ENCODE results near the gene ACVR1. TPM values are rescaled to one million over a fixed set of nuclear protein-coding genes. Genes with fewer than 3 reads are reported as not detected.

The ACVR1 gene
- total RNA-seq, 1 donor from 2014 or later = 4.4 TPM

- CTCF ChIA-PET = no interaction called here
- H3K4me1 Mint-ChIP-seq = peaks cover 13% of the 10 kb centered on the region
- intact Hi-C loops (cut with micrococcal nuclease) = loop anchor here (10.0 kb wide), 4 partner anchors 323 to 1843 kb away; partner anchors contain the start of gene MARCHF7
Observed at GRCh38 chr2:157871415-157871814, 4.7 kb downstream of the ACVR1 start.

GRCh38 chr2:157868993-157869392 is 7.1 kb downstream of the ACVR1 start:
- ATAC-seq (ENCODE audit: low read depth) = no peak
- Mint-ChIP-seq H3K9me3 (no peaks in the 10 kb centered on the region), H3K36me3 (ENCODE audit: low read depth) (no peaks in the 10 kb centered on the region), H3K4me1 (peaks cover 2% of the 10 kb centered on the region), H3K4me3 (no peak overlapping the region), H3K27me3 (no peaks in the 10 kb centered on the region), H3K27ac (no peak overlapping the region)
- no peak for DNase-seq
- CTCF ChIA-PET = no interaction called here
- TF ChIP-seq CTCF (IDR thresholded peaks at IDR 0.05) = no peak
- intact Hi-C loops (cut with micrococcal nuclease) = no loop called here
- POLR2A ChIA-PET = no interaction called here

More at GRCh38 chr2:157871415-157871814, 4.7 kb downstream of the ACVR1 start:
- TF ChIP-seq CTCF (IDR thresholded peaks at IDR 0.05) = no peak
- Mint-ChIP-seq H3K4me3 (no peak overlapping the region), H3K9me3 (no peaks in the 10 kb centered on the region), H3K36me3 (ENCODE audit: low read depth) (peaks cover 4% of the 10 kb centered on the region), H3K27me3 (no peaks in the 10 kb centered on the region), H3K27ac (no peak overlapping the region)
- POLR2A ChIA-PET = no interaction called here
- ATAC-seq (ENCODE audit: low read depth) = no peak
- no peak for DNase-seq

GRCh38 chr2:157867703-157868102 is 8.4 kb downstream of the ACVR1 start:
- no peaks in the 10 kb centered on the region for H3K9me3 Mint-ChIP-seq
- no peak for TF ChIP-seq CTCF (IDR thresholded peaks at IDR 0.05)
- ATAC-seq (ENCODE audit: low read depth) (no peak), DNase-seq (no peak)
- ChIA-PET CTCF (no interaction called here), POLR2A (no interaction called here)
- intact Hi-C loops (cut with micrococcal nuclease) = no loop called here
- H3K4me3 Mint-ChIP-seq = no peak overlapping the region
- no peaks in the 10 kb centered on the region for H3K27me3 Mint-ChIP-seq
- no peak overlapping the region for H3K27ac Mint-ChIP-seq
- H3K36me3 Mint-ChIP-seq (ENCODE audit: low read depth) = no peaks in the 10 kb centered on the region
- H3K4me1 Mint-ChIP-seq = no peaks in the 10 kb centered on the region

GRCh38 chr2:157866666-157867642 is 9.2 kb downstream of the ACVR1 start:
- ChIA-PET CTCF (no interaction called here), POLR2A (no interaction called here)
- Mint-ChIP-seq H3K9me3 (no peaks in the 10 kb centered on the region), H3K4me1 (no peaks in the 10 kb centered on the region), H3K27ac (no peak overlapping the region), H3K27me3 (no peaks in the 10 kb centered on the region), H3K4me3 (no peak overlapping the region), H3K36me3 (ENCODE audit: low read depth) (no peaks in the 10 kb centered on the region)
- no peak for ATAC-seq (ENCODE audit: low read depth)
- TF ChIP-seq CTCF (IDR thresholded peaks at IDR 0.05) = no peak
- DNase-seq = no peak
- intact Hi-C loops (cut with micrococcal nuclease) = no loop called here

- intact Hi-C loops (cut with micrococcal nuclease) = no loop called here
- Mint-ChIP-seq H3K4me3 (no peak overlapping the region), H3K27me3 (no peaks in the 10 kb centered on the region), H3K36me3 (ENCODE audit: low read depth) (no peaks in the 10 kb centered on the region), H3K4me1 (no peaks in the 10 kb centered on the region), H3K9me3 (no peaks in the 10 kb centered on the region), H3K27ac (no peak overlapping the region)
- ATAC-seq (ENCODE audit: low read depth) (no peak), DNase-seq (no peak)
- CTCF ChIA-PET = no interaction called here
- POLR2A ChIA-PET = no interaction called here
- no peak for TF ChIP-seq CTCF (IDR thresholded peaks at IDR 0.05)
Observed at GRCh38 chr2:157866202-157866601, 9.9 kb downstream of the ACVR1 start.

Data from activated B cell treated with CpG ODN at 0.5 μM for 24 hours (primary cell).